K562 (cell line): ENCODE measurements around the gene COL7A1. TPM values are rescaled to one million over a fixed set of nuclear protein-coding genes. Genes with fewer than 3 reads are reported as not detected.

Experiments
- HNRNPLL ChIP-seq: fragments of 200-400 bp; formaldehyde crosslinking; IDR thresholded peaks from 2 replicates; pipeline ENCODE4 v1.6.1; 2017; ENCODE audit warnings: low read length, low read depth, mild to moderate bottlenecking; ENCODE audit not compliant: poor library complexity, severe bottlenecking
- MED1 ChIP-seq: sonication (generic); formaldehyde crosslinking; IDR thresholded peaks from 2 replicates; pipeline ENCODE4 v1.8.1; 2023; ENCODE audit warnings: missing genetic modification reagents, borderline replicate concordance
- SAFB ChIP-seq: fragments of 200-400 bp; formaldehyde crosslinking; IDR thresholded peaks from 2 replicates; pipeline ENCODE4 v1.6.1; 2017; ENCODE audit warnings: low read depth, low read length, borderline replicate concordance
- XRCC3 ChIP-seq: fragments of 450-650 bp; IDR thresholded peaks from 2 replicates; pipeline ENCODE4 v1.6.1; 2017; ENCODE audit warnings: mild to moderate bottlenecking, moderate library complexity
- ZNF197 ChIP-seq: fragments of 200-800 bp; sonication (Bioruptor generic); IDR thresholded peaks from 2 replicates; pipeline ENCODE4 v1.6.1; 2016; ENCODE audit warnings: low read depth, missing genetic modification characterization, missing compliant biosample characterization
- ZNF263 ChIP-seq: sonication (generic); formaldehyde crosslinking; IDR thresholded peaks from 2 replicates; pipeline ENCODE4 v1.8.0; 2022; ENCODE audit warnings: mild to moderate bottlenecking, missing genetic modification reagents, borderline replicate concordance
- ZNF274 ChIP-seq: IDR thresholded peaks from 2 replicates; pipeline ENCODE4 v1.6.1; 2011; ENCODE audit warnings: low read depth, mild to moderate bottlenecking, low read length, moderate library complexity, borderline replicate concordance
- polyA plus RNA-seq, 8 experiments: library from polyadenylated mRNA; depleted of rRNA in 4 of 8; stranded (reverse) in 5 of 8; unstranded in 3 of 8; fragments of >200 nt; fragmentation: Nextera tagmentation in 2 of 8; fragmentation: Illumina TruSeq in 1 of 8; extraction: Ambion mirVana in 2 of 8; extraction: Trizol in 1 of 8; gene quantifications; 2 replicates each; pipeline versions ENCODE4 v1.2.1 to v1.2.3, GENCODE V29; 2011 to 2014; ENCODE audit warnings: inconsistent platforms in 1 of 8, missing spikeins in 1 of 8
- total RNA-seq, 7 experiments: library from RNA; depleted of rRNA in 6 of 7; stranded (reverse); fragments of >200 nt in 6 of 7; fragmentation: Illumina TruSeq in 2 of 7; extraction: Trizol in 2 of 7; gene quantifications; 2 replicates each; pipeline versions ENCODE4 v1.2.1 to v1.2.3, GENCODE V29; 2011 to 2021; ENCODE audit warnings: low replicate concordance in 1 of 7
- TF ChIP-seq, protein P1 (sequence below): conservative IDR thresholded peaks from 2 replicates; pipeline ENCODE4 v1.6.1; 2011; ENCODE audit warnings: low read depth, mild to moderate bottlenecking, low read length; ENCODE audit not compliant: control insufficient read depth
- TF ChIP-seq, protein P2 (sequence below): IDR thresholded peaks from 2 replicates; pipeline ENCODE4 v1.6.1; 2012; ENCODE audit warnings: low read depth, low read length, improper control_type of control experiment, borderline replicate concordance
- TF ChIP-seq, protein P3 (sequence below): fragments of 450-650 bp; IDR thresholded peaks from 2 replicates; pipeline ENCODE4 v1.6.1; 2016; ENCODE audit warnings: mild to moderate bottlenecking, moderate library complexity

COL7A1 gene
- total and polyA plus RNA-seq, 9 of the 15 experiments (the other 6 are each of a cell fraction or from before 2014, with no cell fraction given): 0.09 to 0.66 (median 0.35) TPM; not detected in 3

DNA sequence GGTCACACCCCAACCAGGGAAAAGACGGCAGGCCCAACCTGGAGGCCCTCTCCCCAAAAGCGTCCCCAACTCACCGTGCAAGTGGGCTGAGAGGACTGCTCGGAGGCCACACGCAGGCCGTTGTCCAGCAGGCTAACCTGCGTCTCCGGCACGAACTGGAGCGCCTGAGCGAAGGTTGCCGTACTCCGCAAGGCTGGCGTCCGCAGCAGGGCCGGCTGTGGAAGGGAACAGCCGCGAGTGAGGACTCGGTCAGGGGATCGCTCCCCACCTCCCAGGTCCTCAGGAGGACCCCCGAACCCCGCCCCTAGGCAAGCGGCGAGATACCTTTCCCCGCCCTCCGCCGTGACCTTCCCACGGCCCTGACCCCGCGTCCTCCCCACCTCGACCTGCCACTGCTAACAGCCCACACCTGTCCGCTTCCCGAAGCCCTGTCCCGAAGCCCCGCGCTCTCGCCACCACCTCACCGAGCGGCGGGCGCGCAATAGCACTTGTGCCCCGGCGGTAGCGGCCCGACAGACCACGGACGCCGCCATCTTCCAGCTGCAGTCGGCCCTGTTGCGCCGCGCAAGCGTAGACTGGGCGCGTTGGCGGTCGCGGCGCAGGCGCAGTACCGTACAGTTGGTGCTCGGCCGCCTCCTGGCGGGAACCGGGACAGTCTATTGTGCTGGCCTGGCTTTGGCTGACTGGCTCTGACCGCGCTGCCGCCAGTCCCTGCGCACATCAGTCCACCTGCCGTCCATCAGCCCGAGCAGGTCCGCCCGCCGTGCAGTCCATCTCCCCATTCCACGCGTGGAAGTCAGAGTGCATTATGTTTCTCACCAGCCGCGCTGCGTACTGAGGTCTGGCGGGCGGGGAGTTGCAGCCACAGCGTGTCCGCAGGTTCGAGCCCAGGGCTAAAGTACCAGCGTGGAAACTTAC lies 14.2 kb upstream of the COL7A1 start, which contains the start of gene UQCRC1 (continued):
- TF ChIP-seq ZNF263 (CRISPR knock-in tag) (no peak; the same call in 1 of the 2 replicates), HNRNPLL (peak; percentile 63), MED1 (CRISPR knock-in tag) (no peak), XRCC3 (no peak), SAFB (no peak), ZNF274 (no peak), ZNF197 (no peak)
- TF ChIP-seq, protein P1, sequence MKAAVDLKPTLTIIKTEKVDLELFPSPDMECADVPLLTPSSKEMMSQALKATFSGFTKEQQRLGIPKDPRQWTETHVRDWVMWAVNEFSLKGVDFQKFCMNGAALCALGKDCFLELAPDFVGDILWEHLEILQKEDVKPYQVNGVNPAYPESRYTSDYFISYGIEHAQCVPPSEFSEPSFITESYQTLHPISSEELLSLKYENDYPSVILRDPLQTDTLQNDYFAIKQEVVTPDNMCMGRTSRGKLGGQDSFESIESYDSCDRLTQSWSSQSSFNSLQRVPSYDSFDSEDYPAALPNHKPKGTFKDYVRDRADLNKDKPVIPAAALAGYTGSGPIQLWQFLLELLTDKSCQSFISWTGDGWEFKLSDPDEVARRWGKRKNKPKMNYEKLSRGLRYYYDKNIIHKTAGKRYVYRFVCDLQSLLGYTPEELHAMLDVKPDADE: no peak; the same call in 1 of the 2 replicates
- TF ChIP-seq, protein P2, sequence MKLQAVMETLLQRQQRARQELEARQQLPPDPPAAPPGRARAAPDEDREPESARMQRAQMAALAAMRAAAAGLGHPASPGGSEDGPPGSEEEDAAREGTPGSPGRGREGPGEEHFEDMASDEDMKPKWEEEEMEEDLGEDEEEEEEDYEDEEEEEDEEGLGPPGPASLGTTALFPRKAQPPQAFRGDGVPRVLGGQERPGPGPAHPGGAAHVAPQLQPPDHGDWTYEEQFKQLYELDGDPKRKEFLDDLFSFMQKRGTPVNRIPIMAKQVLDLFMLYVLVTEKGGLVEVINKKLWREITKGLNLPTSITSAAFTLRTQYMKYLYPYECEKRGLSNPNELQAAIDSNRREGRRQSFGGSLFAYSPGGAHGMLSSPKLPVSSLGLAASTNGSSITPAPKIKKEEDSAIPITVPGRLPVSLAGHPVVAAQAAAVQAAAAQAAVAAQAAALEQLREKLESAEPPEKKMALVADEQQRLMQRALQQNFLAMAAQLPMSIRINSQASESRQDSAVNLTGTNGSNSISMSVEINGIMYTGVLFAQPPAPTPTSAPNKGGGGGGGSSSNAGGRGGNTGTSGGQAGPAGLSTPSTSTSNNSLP: no peak
- TF ChIP-seq, protein P3, sequence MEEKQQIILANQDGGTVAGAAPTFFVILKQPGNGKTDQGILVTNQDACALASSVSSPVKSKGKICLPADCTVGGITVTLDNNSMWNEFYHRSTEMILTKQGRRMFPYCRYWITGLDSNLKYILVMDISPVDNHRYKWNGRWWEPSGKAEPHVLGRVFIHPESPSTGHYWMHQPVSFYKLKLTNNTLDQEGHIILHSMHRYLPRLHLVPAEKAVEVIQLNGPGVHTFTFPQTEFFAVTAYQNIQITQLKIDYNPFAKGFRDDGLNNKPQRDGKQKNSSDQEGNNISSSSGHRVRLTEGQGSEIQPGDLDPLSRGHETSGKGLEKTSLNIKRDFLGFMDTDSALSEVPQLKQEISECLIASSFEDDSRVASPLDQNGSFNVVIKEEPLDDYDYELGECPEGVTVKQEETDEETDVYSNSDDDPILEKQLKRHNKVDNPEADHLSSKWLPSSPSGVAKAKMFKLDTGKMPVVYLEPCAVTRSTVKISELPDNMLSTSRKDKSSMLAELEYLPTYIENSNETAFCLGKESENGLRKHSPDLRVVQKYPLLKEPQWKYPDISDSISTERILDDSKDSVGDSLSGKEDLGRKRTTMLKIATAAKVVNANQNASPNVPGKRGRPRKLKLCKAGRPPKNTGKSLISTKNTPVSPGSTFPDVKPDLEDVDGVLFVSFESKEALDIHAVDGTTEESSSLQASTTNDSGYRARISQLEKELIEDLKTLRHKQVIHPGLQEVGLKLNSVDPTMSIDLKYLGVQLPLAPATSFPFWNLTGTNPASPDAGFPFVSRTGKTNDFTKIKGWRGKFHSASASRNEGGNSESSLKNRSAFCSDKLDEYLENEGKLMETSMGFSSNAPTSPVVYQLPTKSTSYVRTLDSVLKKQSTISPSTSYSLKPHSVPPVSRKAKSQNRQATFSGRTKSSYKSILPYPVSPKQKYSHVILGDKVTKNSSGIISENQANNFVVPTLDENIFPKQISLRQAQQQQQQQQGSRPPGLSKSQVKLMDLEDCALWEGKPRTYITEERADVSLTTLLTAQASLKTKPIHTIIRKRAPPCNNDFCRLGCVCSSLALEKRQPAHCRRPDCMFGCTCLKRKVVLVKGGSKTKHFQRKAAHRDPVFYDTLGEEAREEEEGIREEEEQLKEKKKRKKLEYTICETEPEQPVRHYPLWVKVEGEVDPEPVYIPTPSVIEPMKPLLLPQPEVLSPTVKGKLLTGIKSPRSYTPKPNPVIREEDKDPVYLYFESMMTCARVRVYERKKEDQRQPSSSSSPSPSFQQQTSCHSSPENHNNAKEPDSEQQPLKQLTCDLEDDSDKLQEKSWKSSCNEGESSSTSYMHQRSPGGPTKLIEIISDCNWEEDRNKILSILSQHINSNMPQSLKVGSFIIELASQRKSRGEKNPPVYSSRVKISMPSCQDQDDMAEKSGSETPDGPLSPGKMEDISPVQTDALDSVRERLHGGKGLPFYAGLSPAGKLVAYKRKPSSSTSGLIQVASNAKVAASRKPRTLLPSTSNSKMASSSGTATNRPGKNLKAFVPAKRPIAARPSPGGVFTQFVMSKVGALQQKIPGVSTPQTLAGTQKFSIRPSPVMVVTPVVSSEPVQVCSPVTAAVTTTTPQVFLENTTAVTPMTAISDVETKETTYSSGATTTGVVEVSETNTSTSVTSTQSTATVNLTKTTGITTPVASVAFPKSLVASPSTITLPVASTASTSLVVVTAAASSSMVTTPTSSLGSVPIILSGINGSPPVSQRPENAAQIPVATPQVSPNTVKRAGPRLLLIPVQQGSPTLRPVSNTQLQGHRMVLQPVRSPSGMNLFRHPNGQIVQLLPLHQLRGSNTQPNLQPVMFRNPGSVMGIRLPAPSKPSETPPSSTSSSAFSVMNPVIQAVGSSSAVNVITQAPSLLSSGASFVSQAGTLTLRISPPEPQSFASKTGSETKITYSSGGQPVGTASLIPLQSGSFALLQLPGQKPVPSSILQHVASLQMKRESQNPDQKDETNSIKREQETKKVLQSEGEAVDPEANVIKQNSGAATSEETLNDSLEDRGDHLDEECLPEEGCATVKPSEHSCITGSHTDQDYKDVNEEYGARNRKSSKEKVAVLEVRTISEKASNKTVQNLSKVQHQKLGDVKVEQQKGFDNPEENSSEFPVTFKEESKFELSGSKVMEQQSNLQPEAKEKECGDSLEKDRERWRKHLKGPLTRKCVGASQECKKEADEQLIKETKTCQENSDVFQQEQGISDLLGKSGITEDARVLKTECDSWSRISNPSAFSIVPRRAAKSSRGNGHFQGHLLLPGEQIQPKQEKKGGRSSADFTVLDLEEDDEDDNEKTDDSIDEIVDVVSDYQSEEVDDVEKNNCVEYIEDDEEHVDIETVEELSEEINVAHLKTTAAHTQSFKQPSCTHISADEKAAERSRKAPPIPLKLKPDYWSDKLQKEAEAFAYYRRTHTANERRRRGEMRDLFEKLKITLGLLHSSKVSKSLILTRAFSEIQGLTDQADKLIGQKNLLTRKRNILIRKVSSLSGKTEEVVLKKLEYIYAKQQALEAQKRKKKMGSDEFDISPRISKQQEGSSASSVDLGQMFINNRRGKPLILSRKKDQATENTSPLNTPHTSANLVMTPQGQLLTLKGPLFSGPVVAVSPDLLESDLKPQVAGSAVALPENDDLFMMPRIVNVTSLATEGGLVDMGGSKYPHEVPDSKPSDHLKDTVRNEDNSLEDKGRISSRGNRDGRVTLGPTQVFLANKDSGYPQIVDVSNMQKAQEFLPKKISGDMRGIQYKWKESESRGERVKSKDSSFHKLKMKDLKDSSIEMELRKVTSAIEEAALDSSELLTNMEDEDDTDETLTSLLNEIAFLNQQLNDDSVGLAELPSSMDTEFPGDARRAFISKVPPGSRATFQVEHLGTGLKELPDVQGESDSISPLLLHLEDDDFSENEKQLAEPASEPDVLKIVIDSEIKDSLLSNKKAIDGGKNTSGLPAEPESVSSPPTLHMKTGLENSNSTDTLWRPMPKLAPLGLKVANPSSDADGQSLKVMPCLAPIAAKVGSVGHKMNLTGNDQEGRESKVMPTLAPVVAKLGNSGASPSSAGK: peak; percentile 25; the same call in 1 of the 2 replicates
